ENCODE data around the gene NOL9. TPM values are rescaled to one million over a fixed set of nuclear protein-coding genes. Genes with fewer than 3 reads are reported as not detected.

NOL9 gene
- total RNA-seq, 4 donors from 2014 or later = 16.6 to 25.0 (median 21.1) TPM

- H3K27ac ChIP-seq (replicated peaks in 1 of 4) = no peak overlapping the region
- TF ChIP-seq POLR2AphosphoS5 (IDR thresholded peaks at IDR 0.05) (no peak), EP300 (IDR thresholded peaks at IDR 0.05) (no peak), POLR2A (IDR thresholded peaks at IDR 0.05; ENCODE audit: low read depth) (no peak)
- TF ChIP-seq, protein P1, sequence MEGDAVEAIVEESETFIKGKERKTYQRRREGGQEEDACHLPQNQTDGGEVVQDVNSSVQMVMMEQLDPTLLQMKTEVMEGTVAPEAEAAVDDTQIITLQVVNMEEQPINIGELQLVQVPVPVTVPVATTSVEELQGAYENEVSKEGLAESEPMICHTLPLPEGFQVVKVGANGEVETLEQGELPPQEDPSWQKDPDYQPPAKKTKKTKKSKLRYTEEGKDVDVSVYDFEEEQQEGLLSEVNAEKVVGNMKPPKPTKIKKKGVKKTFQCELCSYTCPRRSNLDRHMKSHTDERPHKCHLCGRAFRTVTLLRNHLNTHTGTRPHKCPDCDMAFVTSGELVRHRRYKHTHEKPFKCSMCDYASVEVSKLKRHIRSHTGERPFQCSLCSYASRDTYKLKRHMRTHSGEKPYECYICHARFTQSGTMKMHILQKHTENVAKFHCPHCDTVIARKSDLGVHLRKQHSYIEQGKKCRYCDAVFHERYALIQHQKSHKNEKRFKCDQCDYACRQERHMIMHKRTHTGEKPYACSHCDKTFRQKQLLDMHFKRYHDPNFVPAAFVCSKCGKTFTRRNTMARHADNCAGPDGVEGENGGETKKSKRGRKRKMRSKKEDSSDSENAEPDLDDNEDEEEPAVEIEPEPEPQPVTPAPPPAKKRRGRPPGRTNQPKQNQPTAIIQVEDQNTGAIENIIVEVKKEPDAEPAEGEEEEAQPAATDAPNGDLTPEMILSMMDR (IDR thresholded peaks at IDR 0.05) = no peak
- no peaks in the 10 kb centered on the region for H3K9me3 ChIP-seq
- 93% methylated on average over 6 of the region's 7 CpGs for WGBS
- H3K27me3 ChIP-seq = peaks cover 8 to 40% (median 16%) of the 10 kb centered on the region in 4 donors
- DNase-seq (ENCODE audit: extremely low spot score) = no peak
- H3K4me3 ChIP-seq = no peak overlapping the region
- intact Hi-C loops (cut with DNase I) = no loop called here
- H3K4me1 ChIP-seq = peaks cover 20 to 30% (median 24%) of the 10 kb centered on the region in 4 donors
- no peaks in the 10 kb centered on the region for H3K36me3 ChIP-seq
These were observed 70.6 kb downstream of the NOL9 start for GRCh38 chr1:6483761-6484117.

DNA sequence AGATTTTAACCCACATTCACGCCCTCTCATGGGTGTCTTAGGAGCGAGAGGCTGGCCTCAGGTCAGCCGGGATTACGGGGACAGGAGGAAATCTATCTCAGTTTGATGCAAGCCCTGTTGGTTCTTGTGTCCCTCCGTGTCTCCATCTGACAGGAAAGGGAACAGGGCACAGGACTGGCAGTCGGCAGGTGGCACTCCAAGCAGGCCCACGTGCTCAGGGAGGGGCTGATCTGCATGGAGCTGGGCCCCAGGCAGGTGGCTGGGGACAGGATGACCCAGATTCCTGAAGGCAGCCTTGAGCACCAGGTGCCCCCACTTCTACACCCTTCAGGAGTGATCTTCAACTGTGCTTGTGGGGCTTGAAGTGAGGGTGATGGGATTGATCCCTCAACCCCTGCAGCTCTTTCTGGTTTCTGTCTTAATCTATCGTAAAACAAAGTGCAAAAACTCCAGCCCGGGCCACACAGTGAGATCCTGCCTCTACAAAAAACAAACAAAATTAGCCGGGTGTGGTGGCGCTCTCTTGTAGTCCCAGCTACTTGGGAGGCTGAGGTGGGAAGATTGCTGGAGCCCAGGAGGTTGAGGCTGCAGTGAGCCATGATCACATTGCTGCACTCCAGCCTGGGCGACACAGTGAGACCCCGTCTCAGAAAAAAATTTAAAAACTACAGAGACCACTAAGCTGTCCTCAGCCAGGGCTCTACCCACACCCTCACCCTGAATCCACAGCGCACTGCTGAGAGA is 71.1 kb downstream of the NOL9 start:
- H3K27ac ChIP-seq (replicated peaks in 1 of 4) = no peak overlapping the region
- H3K27me3 ChIP-seq = peaks cover 8 to 40% (median 16%) of the 10 kb centered on the region in 4 donors
- H3K36me3 ChIP-seq = no peaks in the 10 kb centered on the region
- H3K9me3 ChIP-seq = no peaks in the 10 kb centered on the region
- peaks cover 18 to 30% (median 24%) of the 10 kb centered on the region in 4 donors for H3K4me1 ChIP-seq
- no peak for TF ChIP-seq EP300 (IDR thresholded peaks at IDR 0.05)
- no peak for TF ChIP-seq POLR2A (IDR thresholded peaks at IDR 0.05; ENCODE audit: low read depth)
- TF ChIP-seq POLR2AphosphoS5 (IDR thresholded peaks at IDR 0.05) = no peak
- TF ChIP-seq, protein P1 (IDR thresholded peaks at IDR 0.05) = no peak
- 92% methylated on average over 8 of the region's 14 CpGs for WGBS
- no peak for DNase-seq (ENCODE audit: extremely low spot score)
- no peak overlapping the region for H3K4me3 ChIP-seq
- intact Hi-C loops (cut with DNase I) = no loop called here

DNA sequence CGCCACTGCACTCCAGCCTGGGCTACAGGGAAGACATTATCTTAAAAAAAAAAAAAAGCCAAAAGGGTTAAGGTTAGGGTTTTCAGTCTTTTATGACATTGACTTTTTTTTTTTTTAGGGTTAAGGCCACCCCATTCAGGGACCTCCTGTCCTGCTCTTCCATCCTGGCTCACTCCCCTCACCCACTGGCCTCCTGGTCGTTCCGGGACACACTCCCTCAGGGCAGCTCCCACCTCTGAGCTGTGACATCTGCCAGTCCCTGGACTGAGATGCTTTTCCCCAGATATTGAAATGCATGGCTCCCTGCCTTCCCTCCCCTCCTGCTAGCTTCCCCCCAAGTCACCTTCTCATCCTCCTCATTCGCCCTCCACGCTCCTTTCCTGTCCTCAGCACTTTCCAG is 72.5 kb downstream of the NOL9 start:
- Histone ChIP-seq H3K9me3 (no peaks in the 10 kb centered on the region), H3K27ac (replicated peaks in 1 of 4) (no peak overlapping the region), H3K27me3 (peaks cover 8 to 29% (median 16%) of the 10 kb centered on the region in 4 donors), H3K36me3 (peaks cover 0 to 11% (median 0%) of the 10 kb centered on the region in 4 donors), H3K4me3 (no peak overlapping the region), H3K4me1 (peaks cover 18 to 29% (median 23%) of the 10 kb centered on the region in 4 donors)
- intact Hi-C loops (cut with DNase I) = no loop called here
- no peak for TF ChIP-seq POLR2AphosphoS5 (IDR thresholded peaks at IDR 0.05)
- no peak for TF ChIP-seq POLR2A (IDR thresholded peaks at IDR 0.05; ENCODE audit: low read depth)
- TF ChIP-seq, protein P1 (IDR thresholded peaks at IDR 0.05) = no peak
- WGBS = 96% methylated on average over 5 of the region's 5 CpGs
- no peak for DNase-seq (ENCODE audit: extremely low spot score)

DNA sequence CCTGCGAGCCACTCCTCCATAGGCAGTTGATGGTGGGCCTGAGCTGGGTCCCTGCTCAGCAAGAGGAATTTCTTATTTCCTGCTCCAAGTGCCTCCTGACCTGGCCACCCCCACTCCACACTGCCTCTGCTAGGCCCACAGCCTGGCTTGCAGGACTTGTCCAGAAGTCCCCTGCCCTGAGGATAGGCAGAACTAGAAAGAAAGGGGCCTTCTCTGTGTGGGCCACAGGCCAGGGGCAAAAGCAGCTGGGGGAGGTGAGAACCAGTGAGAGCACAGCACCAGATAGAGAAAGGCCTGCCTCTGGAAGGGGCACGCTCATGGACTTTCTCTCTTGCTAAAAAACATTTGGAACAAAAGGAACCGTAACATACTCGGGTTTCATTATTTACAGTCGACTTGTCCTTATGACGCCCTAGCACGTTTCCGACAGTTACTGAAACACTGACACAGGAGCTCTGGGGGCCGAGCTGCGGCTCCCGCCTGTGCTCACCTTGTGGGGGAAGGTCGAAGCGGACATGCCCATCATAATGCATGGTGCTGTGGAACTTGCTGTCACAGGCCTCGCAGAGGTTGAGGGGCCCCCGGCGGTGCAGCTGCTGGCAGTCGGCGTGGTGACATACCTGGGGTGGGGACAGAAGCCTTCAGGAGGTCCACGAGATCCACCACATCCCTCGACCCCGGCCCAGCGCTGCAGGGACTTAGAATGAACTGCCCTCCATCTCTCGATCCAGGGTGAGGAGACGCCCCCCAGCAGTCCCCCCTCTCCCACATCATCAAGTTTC is 77.1 kb downstream of the NOL9 start:
- peaks cover 0 to 7% (median 3%) of the 10 kb centered on the region in 4 donors for H3K4me1 ChIP-seq
- H3K27ac ChIP-seq (replicated peaks in 1 of 4) = no peak overlapping the region
- H3K4me3 ChIP-seq = no peak overlapping the region
- DNase-seq (ENCODE audit: extremely low spot score) = no peak
- no peaks in the 10 kb centered on the region for H3K9me3 ChIP-seq
- intact Hi-C loops (cut with DNase I) = no loop called here
- WGBS = 84% methylated on average over 16 of the region's 24 CpGs
- H3K27me3 ChIP-seq = no peaks in the 10 kb centered on the region
- TF ChIP-seq POLR2A (IDR thresholded peaks at IDR 0.05; ENCODE audit: low read depth) (no peak), EP300 (IDR thresholded peaks at IDR 0.05) (no peak), POLR2AphosphoS5 (IDR thresholded peaks at IDR 0.05) (no peak)
- TF ChIP-seq, protein P1 (IDR thresholded peaks at IDR 0.05) = no peak
- peaks cover 4 to 49% (median 27%) of the 10 kb centered on the region in 4 donors for H3K36me3 ChIP-seq
